ENCODE measurements around the gene RMND5A. TPM values are rescaled to one million over a fixed set of nuclear protein-coding genes. Genes with fewer than 3 reads are reported as not detected.

Gene RMND5A
- 22.6 to 28.2 TPM (median 24.9 TPM) in 5 replicates for total RNA-seq (2022; extraction: Qiagen RNA extraction)

GRCh38 chr2:86719637-86720539, at the start of gene RMND5A:
TSS of gene RMND5A (plus strand) at chr2:86720291. CDS start at chr2:86720668, 377 bp downstream.

GRCh38 chr2:86790676-86791572, 70.8 kb downstream of the RMND5A start, which contains the start of gene CD8A:
TSS of gene CD8A (minus strand) at chr2:86790913. CDS start at chr2:86790825, 88 bp downstream.

Other genes starting within 250 kb of the RMND5A start
- 120 to 135 TPM (median 128 TPM) in 5 replicates for gene CHMP3, start 156.8 kb upstream of the RMND5A start, total RNA-seq (2022; extraction: Qiagen RNA extraction)
- 56.1 to 66.4 TPM (median 60.4 TPM) in 5 replicates for gene RNF103, start 96.4 kb upstream of the RMND5A start, total RNA-seq (2022; extraction: Qiagen RNA extraction)
- 0.30 to 0.60 TPM (median 0.40 TPM) in 5 replicates for gene CD8A, start 70.6 kb downstream of the RMND5A start, total RNA-seq (2022; extraction: Qiagen RNA extraction)
- gene CD8B, start 141.6 kb downstream of the RMND5A start, total RNA-seq (2022; extraction: Qiagen RNA extraction): not detected in 5 replicates
- gene RGPD1, start 221.8 kb downstream of the RMND5A start, total RNA-seq (2022; extraction: Qiagen RNA extraction): 0.06 to 0.12 TPM (median 0.08 TPM) in 4 of 5 replicates, not detected in the other